H1 (cell line): ENCODE measurements around the gene NGEF. TPM values are rescaled to one million over a fixed set of nuclear protein-coding genes. Genes with fewer than 3 reads are reported as not detected.

ENCODE experiments used
- CTCF ChIA-PET: fragments of 300-600 bp; sonication (Branson Sonifier 250); formaldehyde crosslinking; loops from one replicate; lab custom pipeline; 2021; ENCODE audit not compliant: partially characterized antibody; lab: Charles Lee
- POLR2A ChIA-PET: fragments of 300-600 bp; sonication (Branson Sonifier 250); formaldehyde crosslinking; loops from one replicate; lab custom pipeline; 2021; ENCODE audit warnings: inconsistent platforms; ENCODE audit not compliant: partially characterized antibody; lab: Charles Lee
- DNase-seq, 2 experiments: peaks; one replicate each; pipeline versions ENCODE4 v3.0.0 to v3.0.0-alpha.2; 2010 to 2022; ENCODE audit warnings: low spot score in 2 of 2, low read depth in 1 of 2, mixed read lengths in 1 of 2
- FAIRE-seq: peaks from 2 replicates; lab custom pipeline; 2011; peaks lifted over from hg19 to GRCh38; lab: Jason Lieb, UNC
- H2AFZ ChIP-seq: 2 replicates; pipeline ENCODE4 v1.8.1; 2012; ENCODE audit warnings: low read length, inconsistent platforms
- H2AK5ac ChIP-seq: 2 replicates; pipeline ENCODE4 v1.6.1; 2013; ENCODE audit warnings: low read depth, low read length
- H2BK120ac ChIP-seq: replicated peaks from 2 replicates; pipeline ENCODE3; 2013; ENCODE audit warnings: low read depth, low read length, inconsistent platforms
- H2BK12ac ChIP-seq: 2 replicates; pipeline ENCODE4 v1.6.1; 2013; ENCODE audit warnings: low read depth, low read length
- H2BK15ac ChIP-seq: 2 replicates; pipeline ENCODE4 v1.6.1; 2013; ENCODE audit warnings: low read length
- H2BK20ac ChIP-seq: 2 replicates; pipeline ENCODE4 v1.6.1; 2013; ENCODE audit warnings: low read length
- H2BK5ac ChIP-seq: 2 replicates; pipeline ENCODE4 v1.6.1; 2013; ENCODE audit warnings: low read depth, low read length
- H3K14ac ChIP-seq: 2 replicates; pipeline ENCODE4 v1.6.1; 2013; ENCODE audit warnings: inconsistent platforms; ENCODE audit not compliant: insufficient read length
- H3K18ac ChIP-seq: 2 replicates; pipeline ENCODE4 v1.6.1; 2013; ENCODE audit warnings: low read length; ENCODE audit errors: extremely low read depth
- H3K23ac ChIP-seq: 2 replicates; pipeline ENCODE4 v1.6.1; 2013; ENCODE audit warnings: inconsistent platforms; ENCODE audit not compliant: insufficient read length
- H3K23me2 ChIP-seq: 2 replicates; pipeline ENCODE4 v1.6.1; 2013; ENCODE audit warnings: low read depth, low read length
- H3K27ac ChIP-seq: 2 replicates; pipeline ENCODE4 v1.6.1; 2011; ENCODE audit warnings: low read depth, low read length, inconsistent platforms
- H3K27me3 ChIP-seq, 4 experiments: replicated peaks in 1 of 4; 1 replicate in 1 of 4; 2 replicates in 3 of 4; pipeline versions ENCODE4 v1.6.1 to v1.8.1; 2011 to 2013; ENCODE audit warnings: low read length in 3 of 4, mild to moderate bottlenecking in 3 of 4, inconsistent platforms in 2 of 4, mixed read lengths in 2 of 4, moderate library complexity in 1 of 4; ENCODE audit not compliant: control insufficient read depth in 3 of 4, insufficient read depth in 3 of 4; ENCODE audit errors: extremely low read depth in 1 of 4
- H3K36me3 ChIP-seq, 4 experiments: 2 replicates each; pipeline versions ENCODE4 v1.6.1 to v1.8.1; 2011 to 2013; ENCODE audit warnings: mild to moderate bottlenecking in 4 of 4, low read length in 3 of 4, moderate library complexity in 2 of 4, control low read depth in 1 of 4, inconsistent platforms in 1 of 4; ENCODE audit not compliant: insufficient read depth in 4 of 4, control insufficient read depth in 2 of 4
- H3K4ac ChIP-seq: replicated peaks from 2 replicates; pipeline ENCODE3; 2013; ENCODE audit warnings: low read length, low read depth, mixed read lengths, inconsistent platforms; ENCODE audit not compliant: insufficient read length
- H3K4me1 ChIP-seq, 4 experiments: replicated peaks in 1 of 4; 1 replicate in 1 of 4; 2 replicates in 3 of 4; pipeline versions ENCODE4 v1.6.1 to v1.8.1; 2011 to 2013; ENCODE audit warnings: low read length in 3 of 4, inconsistent platforms in 2 of 4, mixed read lengths in 1 of 4; ENCODE audit not compliant: insufficient read depth in 4 of 4, control insufficient read depth in 3 of 4
- H3K4me2 ChIP-seq, 2 experiments: 2 replicates each; pipeline versions ENCODE4 v1.6.1 to v1.8.1; 2011 to 2013; ENCODE audit warnings: low read depth in 2 of 2, low read length in 2 of 2, control low read depth in 1 of 2, inconsistent platforms in 1 of 2, mild to moderate bottlenecking in 1 of 2; ENCODE audit not compliant: insufficient read depth in 1 of 2
- H3K4me3 ChIP-seq, 4 experiments: fragments of 200-600, 300-600 bp in 1 of 4; sonication (generic), shearing (Covaris generic), sonication (Bioruptor Twin) in 1 of 4; 2 replicates each; pipeline versions ENCODE4 v1.5.1 to v1.8.1; 2011 to 2016; ENCODE audit warnings: low read length in 4 of 4, low read depth in 3 of 4, control low read depth in 2 of 4, inconsistent platforms in 2 of 4, mild to moderate bottlenecking in 2 of 4, mixed read lengths in 1 of 4, moderate library complexity in 1 of 4; ENCODE audit not compliant: insufficient read depth in 2 of 4; ENCODE audit errors: extremely low read depth in 1 of 4
- H3K56ac ChIP-seq: replicated peaks from 2 replicates; pipeline ENCODE3; 2013; ENCODE audit warnings: low read depth, mild to moderate bottlenecking, mixed read lengths, low read length, inconsistent platforms; ENCODE audit not compliant: insufficient read length
- H3K79me1 ChIP-seq: 2 replicates; pipeline ENCODE4 v1.6.1; 2013; ENCODE audit warnings: low read depth, low read length, control low read depth
- H3K79me2 ChIP-seq, 2 experiments: 2 replicates each; pipeline versions ENCODE4 v1.6.1 to v1.8.1; 2012 to 2013; ENCODE audit warnings: low read length in 2 of 2, mild to moderate bottlenecking in 2 of 2, inconsistent platforms in 1 of 2; ENCODE audit not compliant: insufficient read depth in 2 of 2, control insufficient read depth in 1 of 2
- H3K9ac ChIP-seq, 4 experiments: replicated peaks in 1 of 4; 1 replicate in 1 of 4; 2 replicates in 3 of 4; pipeline versions ENCODE4 v1.6.1 to v1.8.1; 2011 to 2013; ENCODE audit warnings: low read depth in 3 of 4, low read length in 3 of 4, control low read depth in 2 of 4, mild to moderate bottlenecking in 2 of 4, moderate library complexity in 2 of 4, inconsistent platforms in 1 of 4; ENCODE audit errors: extremely low read depth in 1 of 4
- H3K9me3 ChIP-seq, 2 experiments: 2 replicates each; pipeline versions ENCODE4 v1.6.1 to v1.8.1; 2012 to 2013; ENCODE audit warnings: mild to moderate bottlenecking in 2 of 2, moderate library complexity in 2 of 2, control low read depth in 1 of 2, inconsistent platforms in 1 of 2, low read depth in 1 of 2, low read length in 1 of 2, mixed read lengths in 1 of 2; ENCODE audit not compliant: insufficient read depth in 2 of 2
- H4K20me1 ChIP-seq, 2 experiments: replicated peaks in 1 of 2; 2 replicates each; pipeline versions ENCODE3 to v1.8.1; 2011 to 2013; ENCODE audit warnings: inconsistent platforms in 2 of 2, low read length in 2 of 2, mild to moderate bottlenecking in 1 of 2; ENCODE audit not compliant: insufficient read depth in 2 of 2, control insufficient read depth in 1 of 2
- H4K5ac ChIP-seq: 2 replicates; pipeline ENCODE4 v1.6.1; 2013; ENCODE audit warnings: low read length, low read depth, mixed read lengths, inconsistent platforms; ENCODE audit not compliant: insufficient read length
- H4K8ac ChIP-seq: 2 replicates; pipeline ENCODE4 v1.8.0; 2013; ENCODE audit warnings: mild to moderate bottlenecking, moderate library complexity, low read length, inconsistent platforms; ENCODE audit not compliant: insufficient read depth; ENCODE audit errors: extremely low read depth
- H4K91ac ChIP-seq: replicated peaks from 2 replicates; pipeline ENCODE3; 2013; ENCODE audit warnings: low read length, mixed read lengths, inconsistent platforms; ENCODE audit not compliant: insufficient read length
- ASH2L ChIP-seq: fragments of 200-600, 300-600 bp; sonication (generic); IDR thresholded peaks from one replicate; pipeline ENCODE4 v1.7.1; 2017; ENCODE audit warnings: low read length
- ATF3 ChIP-seq: IDR thresholded peaks from 2 replicates; pipeline ENCODE4 v1.6.1; 2011; ENCODE audit warnings: low read depth, mild to moderate bottlenecking, low read length; ENCODE audit not compliant: insufficient read depth
- BACH1 ChIP-seq: IDR thresholded peaks from 2 replicates; pipeline ENCODE4 v1.6.1; 2012; ENCODE audit warnings: low read length, improper control_type of control experiment
- E2F6 ChIP-seq: IDR thresholded peaks from 2 replicates; pipeline ENCODE4 v1.6.1; 2012; ENCODE audit warnings: inconsistent platforms
- NANOG ChIP-seq: IDR thresholded peaks from 2 replicates; pipeline ENCODE4 v1.6.1; 2011; ENCODE audit warnings: low read length, low read depth, mild to moderate bottlenecking, inconsistent platforms; ENCODE audit not compliant: insufficient read depth, poor library complexity, severe bottlenecking
- PHF8 ChIP-seq: fragments of 200-600 bp; sonication (generic); conservative IDR thresholded peaks from 2 replicates; pipeline ENCODE4 v1.7.1; 2012; ENCODE audit warnings: low read depth, mild to moderate bottlenecking, inconsistent platforms, low read length, moderate library complexity
- RBBP5 ChIP-seq: IDR thresholded peaks from 2 replicates; pipeline ENCODE4 v1.7.1; 2012; ENCODE audit warnings: low read depth, mild to moderate bottlenecking, inconsistent platforms, low read length, moderate library complexity, borderline replicate concordance
- RXRA ChIP-seq: IDR thresholded peaks from 2 replicates; pipeline ENCODE4 v1.6.1; 2011; ENCODE audit warnings: low read depth, mild to moderate bottlenecking, low read length, moderate library complexity; ENCODE audit not compliant: insufficient read depth
- SAP30 ChIP-seq: fragments of 300-600 bp; sonication (generic); IDR thresholded peaks from 2 replicates; pipeline ENCODE4 v1.7.1; 2012; ENCODE audit warnings: low read length, moderate library complexity, mild to moderate bottlenecking, inconsistent platforms; ENCODE audit not compliant: insufficient read depth, insufficient replicate concordance
- SP4 ChIP-seq: IDR thresholded peaks from 2 replicates; pipeline ENCODE4 v1.6.1; 2012; ENCODE audit warnings: low read length, inconsistent platforms
- WGBS, 2 experiments: shearing (Covaris generic) in 1 of 2; methylation state at CpG; one replicate each; pipeline versions ENCODE4 v1.1.6 to v1.1.7; 2013 to 2015; ENCODE audit warnings: low lambda C conversion rate in 2 of 2, mixed read lengths in 2 of 2, inconsistent platforms in 1 of 2, low coverage in 1 of 2, missing lambda C conversion rate in 1 of 2; ENCODE audit not compliant: insufficient replicate concordance in 2 of 2, insufficient coverage in 1 of 2, insufficient read length in 1 of 2; ENCODE audit errors: extremely low coverage in 1 of 2, missing lambda C conversion rate in 1 of 2; 5-methylcytosine and 5-hydroxymethylcytosine counted together
- polyA plus RNA-seq, 7 experiments: library from polyadenylated mRNA; depleted of rRNA in 3 of 7; stranded (reverse) in 5 of 7; unstranded in 2 of 7; fragments of >200 nt in 5 of 7; fragments of 200-250 nt in 2 of 7; gene quantifications; 1 replicate in 5 of 7; 2 replicates in 1 of 7; 4 replicates in 1 of 7; pipeline versions ENCODE4 v1.2.1 to v1.2.3, GENCODE V29; 2011 to 2013; ENCODE audit warnings: missing spikeins in 2 of 7, mixed read lengths in 2 of 7
- total RNA-seq: library from RNA; stranded (reverse); fragmentation: NEBNext Ultra II Directional; extraction: Animal tissue kit (Norgen Biotek cat#: 25700); gene quantifications from 2 replicates; pipeline ENCODE4 v1.2.1, GENCODE V29; 2021

Gene NGEF
- total and polyA plus RNA-seq, 2 of the 8 experiments (the other 6 are each of a cell fraction or from before 2014, with no cell fraction given) = 2.7 to 3.2 TPM

- H2BK120ac ChIP-seq = peak overlapping the region; percentile 75
- ChIA-PET POLR2A (interaction anchor here (0.6 to 1.0 kb wide), 2 partner anchors 13 to 17 kb away, joined by 3 read pairs; no protein-coding TSS in a partner anchor), CTCF (interaction anchor here (0.6 to 1.9 kb wide), 12 partner anchors 8 to 176 kb away, joined by 3 to 10 read pairs (median 4); partner anchors contain the start of genes INPP5D and NEU2)
- FAIRE-seq (no peak), DNase-seq (no peak)
- H3K27me3 ChIP-seq = no peaks in the 10 kb centered on the region
- H2BK20ac ChIP-seq = no peak overlapping the region
- peaks cover 5% of the 10 kb centered on the region for H3K23me2 ChIP-seq
- H3K79me1 ChIP-seq = no peaks in the 10 kb centered on the region
- H3K14ac ChIP-seq = no peak overlapping the region
- peaks cover 0 to 8% of the 10 kb centered on the region in 2 experiments for H4K20me1 ChIP-seq
- H3K79me2 ChIP-seq = no peaks in the 10 kb centered on the region
- WGBS, 2 experiments = 81% methylated on average over 21 of the region's 21 CpGs; no CpG with 5 or more reads in 1 of the 2 experiments
- no peak overlapping the region for H2AFZ ChIP-seq
- no peak overlapping the region for H3K27ac ChIP-seq
- no peaks in the 10 kb centered on the region; a peak in 1 of 8 replicates for H3K36me3 ChIP-seq
- no peak overlapping the region for H3K4me3 ChIP-seq
- H2AK5ac ChIP-seq = peak overlapping the region; percentile 89; the same call in 1 of the 2 replicates
- H3K9ac ChIP-seq = no peak overlapping the region
- peak overlapping the region; percentile 48 for H4K91ac ChIP-seq
- no peak overlapping the region for H3K4me2 ChIP-seq
- no peaks in the 10 kb centered on the region for H3K9me3 ChIP-seq
- H2BK12ac ChIP-seq = peak overlapping the region; percentile 52; the same call in 1 of the 2 replicates
- H4K8ac ChIP-seq = no peak overlapping the region
- H2BK15ac ChIP-seq = peak overlapping the region; percentile 33; the same call in 1 of the 2 replicates
- no peak overlapping the region for H3K18ac ChIP-seq
- peak overlapping the region; percentile 40; the same call in 1 of the 2 replicates for H2BK5ac ChIP-seq
- peak overlapping the region; percentile 20 for H3K4ac ChIP-seq
- peaks cover 0 to 16% (median 10%) of the 10 kb centered on the region in 4 experiments; a peak in 6 of 7 replicates for H3K4me1 ChIP-seq
- H3K23ac ChIP-seq = no peak overlapping the region
- H3K56ac ChIP-seq = no peak overlapping the region
- no peak overlapping the region for H4K5ac ChIP-seq
- TF ChIP-seq SAP30 (no peak), SP4 (no peak), RXRA (no peak), E2F6 (no peak), ATF3 (no peak), ASH2L (no peak), PHF8 (no peak), RBBP5 (no peak), BACH1 (no peak), NANOG (no peak)
Observed at GRCh38 chr2:232888099-232888836, 124.8 kb downstream of the NGEF start.
